ENCODE measurements around the gene TMEM101.

TMEM101 gene

GRCh38 chr17:43983515-43984411 lies 31.0 kb downstream of the TMEM101 start:
- no peaks in the 10 kb centered on the region for H3K4me1 ChIP-seq (ENCODE audit: insufficient read depth, low read length)
- H3K9me3 ChIP-seq (ENCODE audit: insufficient read depth, low read length, severe bottlenecking) = no peaks in the 10 kb centered on the region
- no peaks in the 10 kb centered on the region for H4K20me1 ChIP-seq (ENCODE audit: insufficient read depth, low read length)
- peak; percentile 8 for TF ChIP-seq CTCF (IDR thresholded peaks at IDR 0.05; ENCODE audit: borderline replicate concordance, extremely low read depth, low read length, poor library complexity, severe bottlenecking)
- no peak for TF ChIP-seq EZH2 (IDR thresholded peaks at IDR 0.05; ENCODE audit: borderline replicate concordance, low read depth, low read length, severe bottlenecking)
- H2AFZ ChIP-seq (ENCODE audit: low read depth, low read length) = no peak overlapping the region
- ATAC-seq (ENCODE audit: insufficient read depth, low read depth) (no peak), DNase-seq (no peak)
- H3K27me3 ChIP-seq (ENCODE audit: insufficient read depth, low read length, poor library complexity) = no peaks in the 10 kb centered on the region
- H3K27ac ChIP-seq (ENCODE audit: low read length) = no peak overlapping the region
- H3K4me2 ChIP-seq (ENCODE audit: insufficient read depth, low read length) = no peak overlapping the region
- H3K36me3 ChIP-seq (ENCODE audit: insufficient read depth, low read length) = no peaks in the 10 kb centered on the region
- no peaks in the 10 kb centered on the region for H3K79me2 ChIP-seq (ENCODE audit: insufficient read depth, low read length)
- H3K4me3 ChIP-seq (ENCODE audit: low read depth in 1 of 2, low read length in 2 of 2) = no peak overlapping the region
- no peak overlapping the region for H3K9ac ChIP-seq (ENCODE audit: low read depth, low read length)

- H3K36me3 ChIP-seq (ENCODE audit: insufficient read depth, low read length) = no peaks in the 10 kb centered on the region
- no peak overlapping the region for H3K4me2 ChIP-seq (ENCODE audit: insufficient read depth, low read length)
- no peak for ATAC-seq (ENCODE audit: insufficient read depth, low read depth)
- H3K79me2 ChIP-seq (ENCODE audit: insufficient read depth, low read length) = no peaks in the 10 kb centered on the region
- no peaks in the 10 kb centered on the region for H3K9me3 ChIP-seq (ENCODE audit: insufficient read depth, low read length, severe bottlenecking)
- H3K4me1 ChIP-seq (ENCODE audit: insufficient read depth, low read length) = no peaks in the 10 kb centered on the region
- no peaks in the 10 kb centered on the region for H4K20me1 ChIP-seq (ENCODE audit: insufficient read depth, low read length)
- H3K9ac ChIP-seq (ENCODE audit: low read depth, low read length) = no peak overlapping the region
- H3K27ac ChIP-seq (ENCODE audit: low read length) = no peak overlapping the region
- no peak overlapping the region for H3K4me3 ChIP-seq (ENCODE audit: low read depth in 1 of 2, low read length in 2 of 2)
- no peaks in the 10 kb centered on the region for H3K27me3 ChIP-seq (ENCODE audit: insufficient read depth, low read length, poor library complexity)
- no peak for DNase-seq
- no peak for TF ChIP-seq EZH2 (IDR thresholded peaks at IDR 0.05; ENCODE audit: borderline replicate concordance, low read depth, low read length, severe bottlenecking)
- TF ChIP-seq CTCF (IDR thresholded peaks at IDR 0.05; ENCODE audit: borderline replicate concordance, extremely low read depth, low read length, poor library complexity, severe bottlenecking) = no peak
- H2AFZ ChIP-seq (ENCODE audit: low read depth, low read length) = no peak overlapping the region
These were observed 31.6 kb downstream of the TMEM101 start for GRCh38 chr17:43983196-43983514.

GRCh38 chr17:43982171-43982570 lies 32.6 kb downstream of the TMEM101 start:
- no peaks in the 10 kb centered on the region for H3K79me2 ChIP-seq (ENCODE audit: insufficient read depth, low read length)
- H3K27me3 ChIP-seq (ENCODE audit: insufficient read depth, low read length, poor library complexity) = no peaks in the 10 kb centered on the region
- H3K4me3 ChIP-seq (ENCODE audit: low read depth in 1 of 2, low read length in 2 of 2) = no peak overlapping the region
- no peak overlapping the region for H3K27ac ChIP-seq (ENCODE audit: low read length)
- TF ChIP-seq EZH2 (IDR thresholded peaks at IDR 0.05; ENCODE audit: borderline replicate concordance, low read depth, low read length, severe bottlenecking) (no peak), CTCF (IDR thresholded peaks at IDR 0.05; ENCODE audit: borderline replicate concordance, extremely low read depth, low read length, poor library complexity, severe bottlenecking) (no peak)
- ATAC-seq (ENCODE audit: insufficient read depth, low read depth) = no peak
- DNase-seq = no peak
- H4K20me1 ChIP-seq (ENCODE audit: insufficient read depth, low read length) = no peaks in the 10 kb centered on the region
- no peak overlapping the region for H3K4me2 ChIP-seq (ENCODE audit: insufficient read depth, low read length)
- H2AFZ ChIP-seq (ENCODE audit: low read depth, low read length) = no peak overlapping the region
- no peaks in the 10 kb centered on the region for H3K4me1 ChIP-seq (ENCODE audit: insufficient read depth, low read length)
- H3K36me3 ChIP-seq (ENCODE audit: insufficient read depth, low read length) = no peaks in the 10 kb centered on the region
- no peak overlapping the region for H3K9ac ChIP-seq (ENCODE audit: low read depth, low read length)
- H3K9me3 ChIP-seq (ENCODE audit: insufficient read depth, low read length, severe bottlenecking) = no peaks in the 10 kb centered on the region
